HG03575 (cell line): Measurements from ENCODE around the gene GPX3.

Experiments used
- ATAC-seq: cut with Tn5 transposase; IDR thresholded peaks from one replicate; pipeline ENCODE4 v1.9.1; 2021; ENCODE audit not compliant: unreplicated experiment, insufficient number of reproducible peaks, low FRiP score; ENCODE audit errors: extremely low read depth

The GPX3 gene

DNA sequence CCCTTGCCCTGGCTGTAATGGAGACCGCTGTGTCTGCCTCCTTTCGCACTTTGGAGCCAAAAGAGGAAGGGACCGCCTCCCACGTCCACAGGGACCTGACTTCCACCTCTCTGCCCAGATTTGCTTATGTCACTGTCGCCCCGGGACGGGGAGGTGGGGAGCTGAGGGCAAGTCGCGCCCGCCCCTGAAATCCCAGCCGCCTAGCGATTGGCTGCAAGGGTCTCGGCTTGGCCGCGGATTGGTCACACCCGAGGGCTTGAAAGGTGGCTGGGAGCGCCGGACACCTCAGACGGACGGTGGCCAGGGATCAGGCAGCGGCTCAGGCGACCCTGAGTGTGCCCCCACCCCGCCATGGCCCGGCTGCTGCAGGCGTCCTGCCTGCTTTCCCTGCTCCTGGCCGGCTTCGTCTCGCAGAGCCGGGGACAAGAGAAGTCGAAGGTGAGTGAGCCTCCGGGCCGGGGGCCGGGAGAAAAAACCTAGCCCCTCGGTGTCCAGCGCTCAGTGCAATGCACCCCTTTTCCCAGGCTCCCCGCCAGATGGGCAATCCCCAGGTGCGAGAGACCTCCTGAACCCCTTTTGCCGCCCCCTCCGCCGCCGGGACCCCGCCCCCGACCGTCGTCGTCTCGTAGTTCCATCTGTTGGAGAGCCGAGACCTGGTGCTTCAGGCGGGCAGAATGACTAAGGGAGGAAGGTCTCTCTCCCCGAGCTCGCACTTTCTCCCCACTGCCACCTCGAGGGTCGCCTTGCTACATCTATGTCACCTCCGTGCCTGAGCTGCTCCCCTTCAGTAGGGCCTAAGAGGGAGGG, at the start of gene GPX3:
GPX3 (plus strand) TSS at position 288 of the 807 bp plus-strand sequence; CDS start at position 352, 64 bp downstream.
- ATAC-seq, result no peak

DNA sequence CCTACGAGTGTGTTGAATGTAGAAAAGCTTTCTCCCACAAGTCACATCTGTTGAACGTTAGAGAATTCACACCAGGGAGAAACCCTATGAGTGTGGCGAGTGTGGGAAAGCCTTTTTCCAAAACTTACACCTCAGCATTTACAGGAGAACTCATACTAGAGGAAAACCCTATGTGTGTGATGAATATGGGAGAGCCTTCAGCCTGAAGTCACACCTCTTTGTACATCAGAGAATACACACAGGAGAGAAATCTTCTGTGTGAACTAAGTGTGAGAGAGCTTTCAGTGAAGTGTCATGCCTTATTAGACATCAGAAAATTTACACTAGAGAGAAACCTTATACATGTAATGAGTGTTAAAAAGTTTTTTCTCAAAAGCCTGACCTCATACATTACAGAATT, 41.8 kb upstream of the GPX3 start:
- no peak for ATAC-seq

DNA sequence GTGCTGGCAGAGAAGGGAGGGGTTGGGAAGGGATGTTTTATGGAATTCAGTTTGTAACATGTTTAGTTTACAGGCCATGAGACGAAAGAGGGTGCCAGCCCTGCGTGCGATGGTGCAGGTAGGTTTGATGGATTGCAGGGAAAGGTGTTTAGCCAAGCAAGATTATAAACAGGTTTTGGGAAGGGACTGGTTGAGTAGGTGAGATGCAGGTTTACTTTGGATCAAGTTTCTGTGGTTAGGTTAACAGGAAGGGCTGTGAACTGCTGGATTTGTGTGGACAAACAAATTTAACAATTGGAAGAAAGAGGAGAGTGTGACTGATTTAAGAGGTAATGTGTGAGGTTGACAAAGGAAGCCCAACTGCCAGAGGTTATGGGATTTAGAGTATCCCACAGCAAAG, 32.6 kb upstream of the GPX3 start:
- ATAC-seq, result no peak

- no peak for ATAC-seq
Measured at GRCh38 chr5:150989695-150990094, 30.7 kb upstream of the GPX3 start.

DNA sequence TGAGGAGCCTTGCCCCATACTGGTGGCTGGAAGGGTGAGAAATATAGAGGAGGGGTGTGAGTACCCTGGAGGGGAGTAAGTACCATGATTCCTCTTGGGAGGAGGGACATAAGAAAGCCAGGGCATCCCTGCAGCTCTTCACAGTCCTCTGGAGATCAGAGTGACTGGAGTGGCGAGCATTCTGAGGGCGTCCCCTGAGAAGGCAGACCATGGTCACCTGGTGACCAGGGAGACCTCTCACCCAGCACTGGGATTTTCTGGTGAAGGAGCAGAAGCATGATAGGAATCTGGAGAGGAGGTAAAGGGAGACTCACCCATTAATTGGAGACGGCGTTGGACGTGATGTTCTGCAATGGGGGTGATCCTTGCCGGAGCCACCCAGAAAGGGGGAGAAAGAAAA, 27.7 kb upstream of the GPX3 start:
- ATAC-seq, result no peak

DNA sequence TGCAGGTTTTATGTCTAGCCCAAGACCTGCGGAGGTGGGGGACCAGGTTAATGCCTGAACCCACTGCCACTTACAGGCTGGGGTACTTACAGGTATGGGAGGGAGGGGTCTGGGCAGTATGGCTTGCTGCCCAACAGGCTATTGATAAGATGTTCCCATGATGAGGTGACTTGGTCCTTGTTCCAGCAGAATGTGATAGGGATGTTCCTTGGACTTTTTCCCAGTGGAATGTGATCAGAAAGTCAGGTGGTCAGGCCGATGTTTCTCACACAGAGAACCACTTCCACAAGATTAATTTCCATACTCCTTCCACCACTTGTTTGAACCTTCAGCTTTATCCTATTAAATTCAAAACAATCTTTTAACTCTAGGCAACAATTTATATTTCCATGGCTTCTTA, 27.0 kb upstream of the GPX3 start:
- no peak for ATAC-seq

GRCh38 chr5:150993826-150994412, 26.5 kb upstream of the GPX3 start:
- ATAC-seq, result no peak

DNA sequence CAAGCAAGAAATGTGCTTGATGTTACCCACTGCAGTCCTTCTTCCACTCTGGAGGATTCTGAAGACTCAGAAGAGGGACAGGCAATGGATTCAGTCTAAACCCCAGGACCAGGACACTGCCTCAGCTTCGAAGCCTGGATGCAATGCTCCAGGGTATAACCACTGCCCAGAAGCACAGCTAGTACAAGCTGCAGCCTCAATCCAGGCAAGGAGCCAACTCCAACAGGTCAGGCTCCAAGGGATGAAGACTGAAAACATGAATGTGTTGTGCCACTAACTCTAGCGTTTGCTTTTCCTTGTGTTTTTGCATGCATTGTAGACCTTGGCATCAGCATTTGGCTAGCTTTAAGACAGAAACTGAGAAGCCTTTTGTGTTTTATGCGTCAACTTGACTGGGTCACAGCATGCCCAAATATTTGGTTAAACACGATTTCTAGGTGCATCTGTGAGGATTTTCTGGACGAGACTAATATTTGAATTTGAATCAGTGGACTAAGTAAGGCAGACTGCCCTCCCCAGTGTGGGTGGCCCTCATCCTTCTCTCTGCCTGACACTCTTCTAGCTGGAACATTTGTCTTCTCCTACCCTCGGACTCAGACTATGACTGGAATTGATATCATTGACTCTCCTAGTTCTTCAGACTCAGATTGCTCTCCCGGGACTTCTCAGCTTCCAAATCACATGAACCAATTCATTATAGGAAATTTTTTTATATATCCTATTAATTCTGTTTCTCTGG, 20.5 kb upstream of the GPX3 start:
- no peak for ATAC-seq

DNA sequence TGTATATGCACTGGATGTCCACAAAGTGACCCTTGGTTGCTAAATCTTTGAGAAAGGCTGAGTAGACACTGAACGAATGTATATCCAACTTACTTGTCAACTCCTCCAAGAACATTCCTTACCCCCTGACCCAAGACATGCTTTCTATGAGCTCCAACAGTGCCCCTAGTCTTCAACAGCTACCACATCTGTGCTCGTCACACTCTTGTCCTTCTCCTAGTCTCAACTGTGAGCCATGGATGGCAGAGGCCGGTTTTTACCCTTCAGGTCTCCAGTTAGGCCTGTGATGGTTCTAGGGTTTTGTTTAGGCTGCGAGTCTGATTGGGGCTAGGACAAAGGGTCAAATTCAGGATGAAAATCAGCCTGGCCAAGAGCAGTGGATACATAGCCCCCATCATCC, 19.0 kb upstream of the GPX3 start:
- ATAC-seq, result no peak

- ATAC-seq, result no peak
Measured at GRCh38 chr5:151002250-151002649, 18.1 kb upstream of the GPX3 start.

GRCh38 chr5:151002681-151003502, 17.5 kb upstream of the GPX3 start:
- ATAC-seq, result no peak

- no peak for ATAC-seq
Measured at GRCh38 chr5:151003503-151003860, 16.9 kb upstream of the GPX3 start.

DNA sequence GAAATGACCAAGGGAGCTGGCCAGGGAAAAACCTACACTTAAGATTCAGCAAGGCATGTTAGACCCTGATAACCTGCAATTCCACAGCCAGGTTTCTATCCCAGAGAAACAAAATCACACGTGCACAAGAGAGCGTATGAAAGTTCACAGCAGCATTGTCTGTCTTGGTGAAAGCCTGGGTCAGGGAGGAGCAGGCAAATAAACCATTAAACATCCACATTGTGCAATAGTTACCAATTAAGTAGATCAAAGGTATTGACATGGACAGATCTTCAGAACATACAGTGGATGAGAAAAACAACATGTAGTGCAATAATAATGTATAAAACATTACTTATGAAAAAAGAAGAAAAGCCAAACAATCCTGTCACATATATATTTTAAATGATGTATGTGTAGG, 15.9 kb upstream of the GPX3 start:
- ATAC-seq, result no peak

GRCh38 chr5:151005187-151005949, 15.0 kb upstream of the GPX3 start:
- ATAC-seq, result no peak

DNA sequence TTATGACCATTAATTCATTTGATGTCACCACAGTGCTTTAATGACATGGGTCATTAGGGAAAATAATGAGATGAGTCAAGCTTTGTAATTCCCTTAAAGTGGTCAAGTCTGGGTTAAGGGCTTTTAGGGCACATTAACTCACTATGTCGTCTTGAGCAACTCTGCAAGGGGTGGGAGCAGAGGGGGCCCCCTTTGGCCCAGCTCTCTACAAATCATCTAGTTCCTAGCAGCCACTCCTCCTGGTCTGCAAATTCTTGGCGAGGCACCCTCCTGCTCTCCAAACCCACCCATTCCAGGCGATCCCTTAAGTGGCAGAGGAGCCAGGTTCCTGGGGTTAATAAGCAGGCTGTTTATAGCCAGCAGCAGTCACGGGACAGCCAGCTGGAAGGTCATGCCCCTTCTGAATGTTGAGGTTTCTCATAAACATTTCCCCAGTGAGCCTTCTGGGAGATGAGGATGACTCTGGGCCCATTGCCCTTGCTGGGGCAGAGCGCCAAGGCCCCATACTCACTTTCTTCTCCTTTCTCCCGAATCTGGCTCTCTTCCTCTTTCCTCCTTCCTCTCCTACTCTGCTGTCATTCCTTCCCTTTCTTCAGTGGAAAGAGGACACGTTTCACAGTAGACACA, 14.3 kb upstream of the GPX3 start:
- no peak for ATAC-seq

DNA sequence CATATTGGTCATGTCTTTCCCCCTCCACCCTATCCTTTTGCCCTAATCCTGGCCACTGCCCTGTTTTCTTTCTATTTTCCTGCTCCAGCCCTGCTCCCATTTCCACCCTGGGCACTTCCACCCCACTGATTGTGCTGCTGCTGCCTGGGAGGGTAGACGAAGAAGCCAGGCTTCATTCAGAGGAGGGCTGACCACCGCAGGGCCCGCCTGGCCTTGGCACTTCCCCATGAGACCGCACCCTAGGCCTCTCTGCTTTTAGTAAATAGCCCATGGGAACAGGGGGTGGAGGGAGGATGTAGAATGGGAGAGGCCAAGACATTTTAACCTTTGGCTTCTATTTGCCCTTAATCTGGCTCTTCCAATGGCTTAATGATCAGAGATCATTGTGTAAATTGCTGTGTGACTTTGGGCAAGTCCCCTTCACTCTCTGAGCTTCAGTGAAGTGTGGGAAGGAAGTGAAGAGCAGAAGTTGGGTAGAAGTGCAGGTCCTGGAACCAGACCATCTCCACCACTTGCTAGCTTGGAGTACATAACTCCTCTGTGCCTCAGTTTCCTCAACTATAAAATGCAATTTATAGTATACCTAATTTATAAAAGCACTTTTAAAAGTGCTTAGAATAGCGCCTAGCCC, 13.6 kb upstream of the GPX3 start:
- ATAC-seq, result no peak

DNA sequence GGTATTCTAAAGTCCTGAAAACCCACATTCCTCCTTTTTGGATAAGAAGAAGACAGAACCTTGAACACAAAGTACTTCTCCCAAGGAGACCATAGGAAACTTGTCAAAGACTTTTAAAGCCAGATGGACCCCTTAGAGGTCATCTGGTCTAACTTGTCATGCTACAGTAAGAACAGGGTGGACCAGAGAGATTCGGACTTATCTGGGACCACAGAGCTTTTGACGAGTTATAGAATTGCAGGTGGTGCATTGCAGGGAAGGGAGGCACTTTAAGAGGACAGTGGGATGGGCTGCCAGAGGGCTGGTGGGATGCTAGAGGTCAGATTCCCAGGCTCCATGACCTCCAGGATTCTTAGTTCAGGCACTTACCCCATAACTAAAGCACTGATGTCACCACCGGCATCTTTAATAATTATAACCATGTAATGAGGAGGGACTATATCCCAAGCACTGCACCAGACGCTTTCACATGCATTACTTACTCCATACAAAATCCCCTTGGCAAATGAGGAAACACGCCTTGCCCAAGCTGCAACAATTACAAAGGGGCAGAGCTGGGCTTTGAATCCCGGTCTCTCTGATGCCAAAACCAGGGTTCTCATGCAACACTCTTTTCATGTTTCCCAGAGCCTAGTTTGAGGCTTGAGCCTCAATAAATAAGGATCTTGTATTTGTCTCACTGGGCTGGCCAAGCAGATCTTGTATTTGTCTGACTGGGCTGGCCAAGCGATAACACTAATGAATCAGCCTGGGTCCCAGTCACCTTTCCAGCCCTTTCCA, 12.8 kb upstream of the GPX3 start:
- ATAC-seq, result no peak
